K562 (cell line): ENCODE data around the gene NUDT22.

Experiments used
- EP300 ChIP-seq: IDR thresholded peaks from 2 replicates; pipeline ENCODE4 v1.6.1; 2012; ENCODE audit warnings: low read length, improper control_type of control experiment
- RCOR1 ChIP-seq, 2 experiments: IDR thresholded peaks; 2 replicates each; pipeline ENCODE4 v1.6.1; 2012; ENCODE audit warnings: low read depth in 2 of 2, low read length in 2 of 2, borderline replicate concordance in 1 of 2, improper control_type of control experiment in 1 of 2

DNA sequence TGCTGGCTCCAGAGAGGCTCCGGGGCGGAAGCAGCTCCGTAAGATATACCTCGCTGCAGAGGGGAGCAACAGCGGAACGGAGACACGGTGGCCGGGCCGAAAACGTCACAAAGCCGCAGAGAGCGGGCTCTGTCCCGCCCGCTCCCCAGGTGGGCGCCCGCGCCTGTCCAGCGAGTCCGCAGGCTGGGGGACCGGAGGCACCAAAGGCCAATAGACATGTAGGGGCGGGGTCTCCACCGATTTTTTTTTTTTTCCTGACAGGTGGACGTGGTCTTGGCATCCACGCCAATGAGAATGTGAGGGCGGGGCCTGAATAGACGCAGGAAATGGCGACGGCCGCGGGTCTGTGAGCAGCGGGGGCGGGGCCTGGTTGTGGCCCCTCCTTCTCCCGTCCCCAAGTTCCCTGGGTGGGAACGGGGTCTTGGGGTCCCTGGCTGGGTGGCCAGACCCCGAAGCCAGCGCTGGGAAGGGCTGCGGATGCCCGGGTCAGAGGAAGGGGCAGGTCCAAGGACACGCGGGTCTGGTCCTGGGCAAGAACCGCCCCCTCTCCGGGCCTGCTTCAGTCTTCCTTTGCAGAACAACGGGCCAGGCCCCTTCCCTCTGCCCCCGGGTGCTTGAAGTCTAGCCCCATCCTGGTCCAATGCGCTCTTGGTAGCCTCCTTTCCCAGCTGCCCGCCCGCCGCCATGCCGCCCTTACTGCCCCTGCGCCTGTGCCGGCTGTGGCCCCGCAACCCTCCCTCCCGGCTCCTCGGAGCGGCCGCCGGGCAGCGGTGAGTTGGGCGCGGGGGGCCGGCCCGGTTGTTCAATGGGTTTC is 4.3 kb downstream of the NUDT22 start, which contains the start of gene DNAJC4:
- TF ChIP-seq EP300: no peak
- TF ChIP-seq RCOR1 (IDR thresholded peaks at IDR 0.05; ENCODE audit: borderline replicate concordance in 1 of 2, low read depth in 2 of 2, low read length in 2 of 2): no peak
